Stimulated activated CD8-positive, alpha-beta memory T cell treated with anti-CD3 and anti-CD28 coated beads, Interleukin-12 subunit alpha, Interleukin-12 subunit beta, amount 100 ng/mL, for 1 hour (primary cell): ENCODE measurements around the gene EFNA4.

Experiments
- DNase-seq: peaks from one replicate; pipeline ENCODE4 v3.0.0-alpha.2; 2020; ENCODE audit warnings: low read depth

The EFNA4 gene

DNA sequence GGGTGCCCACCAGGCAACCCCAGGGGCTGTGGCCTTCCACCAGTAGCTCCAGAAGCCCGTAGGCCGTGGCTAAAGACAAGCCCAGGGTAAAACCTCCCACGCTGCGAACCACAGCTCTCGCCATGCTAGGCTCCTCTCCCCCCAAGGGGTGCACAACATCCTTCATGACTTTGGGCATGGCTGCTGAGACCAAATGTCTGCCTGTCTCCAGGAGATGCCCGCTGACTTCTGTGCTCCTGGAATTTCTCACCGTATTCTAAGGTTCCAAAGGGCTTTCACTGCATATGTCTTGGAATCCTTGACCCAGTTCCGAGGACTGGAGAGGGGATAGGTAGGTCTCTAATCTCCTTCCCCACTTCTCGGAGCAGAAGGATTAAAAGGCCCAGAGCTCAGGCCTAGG, 30.0 kb upstream of the EFNA4 start, which contains the start of the genes DCST1 and DCST2:
DCST1 (plus strand) TSS at position 301 of the 400 bp plus-strand sequence. CDS start 213 bp downstream, outside the sequence.
DCST2 (minus strand) TSS at position 258 of the 400 bp plus-strand sequence; CDS start at position 178, 80 bp downstream.
- no peak for DNase-seq

DNA sequence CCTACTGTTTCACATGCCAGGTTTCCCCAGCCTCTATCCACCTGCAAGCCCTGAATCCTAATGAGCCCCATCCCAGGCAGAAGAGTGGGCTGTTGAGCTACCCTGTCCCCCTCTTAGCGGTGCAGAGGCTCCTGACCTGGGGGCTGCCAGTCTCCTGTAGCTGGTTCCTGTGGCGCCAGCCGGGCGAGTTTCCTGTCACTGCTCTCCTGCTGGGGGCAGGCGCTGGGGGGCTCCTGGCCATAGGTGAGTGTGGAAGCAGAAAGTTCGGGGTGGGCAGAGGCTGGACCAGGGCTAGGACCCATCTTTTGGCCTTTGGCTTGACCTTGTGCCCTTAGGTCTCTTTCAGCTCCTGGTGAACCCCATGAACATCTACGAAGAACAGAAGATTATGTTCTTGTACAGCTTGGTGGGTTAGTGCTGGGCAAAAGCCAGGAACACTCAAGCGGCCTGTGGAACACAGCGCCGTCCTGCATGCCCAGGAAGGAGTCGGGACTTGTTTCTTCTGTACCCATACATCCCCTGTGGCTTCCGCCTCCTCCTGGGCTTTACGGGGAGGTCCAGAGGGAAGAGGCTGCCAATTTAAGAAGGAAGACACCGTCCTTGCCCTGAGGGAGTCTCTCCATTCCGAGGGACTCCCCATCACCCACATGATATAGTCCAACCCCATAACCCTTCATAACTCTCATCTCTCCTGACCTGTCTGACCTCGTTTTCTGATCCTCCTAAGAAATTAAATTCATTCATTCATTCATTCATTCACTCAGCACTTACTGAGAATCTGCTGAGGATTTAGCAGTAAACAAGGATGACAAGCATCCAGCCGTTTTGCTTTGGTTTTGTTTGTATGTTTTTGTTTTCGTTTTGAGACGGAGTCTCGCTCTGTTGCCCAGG, 29.0 kb upstream of the EFNA4 start:
- DNase-seq, result no peak

DNA sequence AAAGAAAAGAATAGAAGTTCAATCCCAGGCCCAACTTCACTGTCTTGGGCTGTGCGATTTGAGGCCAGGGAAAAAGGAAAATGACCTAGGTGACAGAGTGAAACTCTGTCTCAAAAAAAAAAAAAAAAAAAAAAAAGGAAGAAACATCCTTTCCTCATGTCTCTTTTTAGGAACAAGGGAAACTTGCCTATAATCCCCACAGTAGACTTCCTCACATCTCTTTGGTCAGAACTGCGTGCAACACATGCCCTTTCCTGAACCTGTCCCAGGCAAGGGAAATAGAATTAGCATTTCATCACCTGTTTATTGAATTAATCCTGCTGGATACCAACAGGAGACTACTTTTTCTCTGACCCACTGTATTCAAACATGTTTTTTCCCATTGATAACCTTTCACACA, 27.6 kb upstream of the EFNA4 start:
- DNase-seq, result no peak

DNA sequence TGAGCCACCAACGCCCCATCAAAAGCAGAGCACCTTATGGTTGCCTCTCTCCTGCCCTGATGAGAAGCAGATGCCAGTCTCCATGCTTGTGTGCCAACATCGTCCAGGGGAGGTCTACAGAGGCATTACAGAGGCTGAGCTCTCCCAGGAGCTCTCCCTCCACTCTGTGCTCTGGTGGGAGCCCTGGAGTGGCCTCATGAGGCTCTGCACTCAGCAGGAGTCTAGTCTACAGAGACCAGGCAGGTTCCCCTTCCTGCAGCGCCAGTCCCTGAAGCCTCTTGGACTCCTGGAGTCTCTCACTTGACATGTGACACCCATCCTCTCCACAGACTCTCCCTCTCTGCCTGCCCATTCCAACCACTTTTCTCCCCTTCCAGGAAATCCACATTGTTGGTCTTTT, 26.5 kb upstream of the EFNA4 start:
- DNase-seq, result no peak

DNA sequence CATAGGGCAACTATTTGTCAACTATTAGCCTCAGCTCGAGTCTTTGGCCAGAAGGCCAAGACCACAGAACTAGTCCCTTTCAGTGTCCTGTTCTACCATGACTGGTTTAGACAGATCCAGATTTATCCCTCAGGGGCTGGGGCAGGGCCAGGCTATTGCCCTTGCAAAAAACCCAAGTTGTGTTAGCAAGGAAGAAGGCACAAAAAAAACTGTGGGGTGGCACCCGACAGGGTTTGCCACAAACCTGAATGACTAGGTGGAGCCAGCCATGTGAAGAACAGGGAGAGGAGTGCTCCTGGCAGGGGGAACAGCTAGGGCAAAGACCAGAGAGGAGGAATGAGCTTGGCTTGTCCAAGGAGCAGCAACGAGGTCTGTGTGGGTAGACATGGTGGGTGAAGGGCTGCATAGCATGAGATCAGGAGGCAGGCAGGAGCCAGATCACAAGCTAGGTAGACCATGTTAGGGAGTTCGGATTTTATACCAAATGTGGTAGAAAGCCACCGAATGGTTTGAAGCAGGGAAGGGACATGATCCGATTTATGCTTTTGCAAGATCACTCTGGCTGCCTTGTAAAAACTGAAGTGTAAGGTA, 25.6 kb upstream of the EFNA4 start:
- no peak for DNase-seq

DNA sequence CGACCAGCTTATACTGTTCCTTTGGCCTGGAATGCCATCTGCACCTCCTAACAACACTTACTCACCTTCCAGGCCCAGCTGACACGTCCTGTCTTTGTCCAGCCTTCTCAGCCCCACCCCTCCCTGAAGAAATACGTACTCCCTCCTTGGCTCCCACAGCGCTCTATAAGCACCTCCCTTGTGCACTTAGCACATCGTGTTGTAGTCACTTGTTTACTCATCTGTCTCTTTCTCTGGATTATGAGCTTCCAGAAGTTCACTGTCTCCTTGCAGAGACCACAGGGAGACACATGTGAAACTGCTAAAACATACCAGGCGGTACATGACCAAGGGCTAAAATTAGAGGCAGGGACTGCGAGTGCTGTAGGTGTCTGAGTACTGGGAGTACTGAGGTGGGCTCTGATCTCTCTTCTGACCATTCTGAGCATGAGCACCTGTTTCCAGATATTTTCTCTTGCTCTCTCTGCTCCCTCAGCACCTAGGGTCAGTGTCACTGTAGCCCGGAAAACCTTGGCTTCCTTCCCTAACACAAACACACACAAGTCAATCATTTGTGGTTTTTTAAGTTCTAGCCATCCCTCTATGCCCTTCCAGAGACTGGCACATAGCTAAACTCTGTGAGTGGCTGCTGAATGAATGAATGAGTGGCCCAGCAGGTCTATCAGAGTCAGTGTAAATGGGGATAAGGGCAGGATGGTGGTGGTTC, 24.8 kb upstream of the EFNA4 start:
- no peak for DNase-seq

DNA sequence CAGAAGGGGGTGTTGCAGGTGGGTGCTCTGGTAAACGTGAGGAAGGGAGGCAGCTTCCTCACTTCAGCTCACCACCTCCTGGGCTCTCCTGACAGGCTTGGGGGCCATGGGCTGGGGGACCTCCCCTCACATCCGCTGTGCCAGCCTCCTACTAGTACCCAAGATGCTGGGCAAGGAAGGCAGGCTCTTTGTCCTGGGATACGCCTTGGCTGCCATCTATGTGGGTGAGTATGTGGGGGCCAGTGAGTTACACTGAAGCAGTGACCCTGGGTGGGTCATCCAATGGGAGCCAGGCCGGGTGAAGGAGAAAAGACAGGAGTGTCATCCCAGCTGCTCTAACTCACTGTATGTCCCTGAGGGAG, 24.3 kb upstream of the EFNA4 start:
- no peak for DNase-seq

DNA sequence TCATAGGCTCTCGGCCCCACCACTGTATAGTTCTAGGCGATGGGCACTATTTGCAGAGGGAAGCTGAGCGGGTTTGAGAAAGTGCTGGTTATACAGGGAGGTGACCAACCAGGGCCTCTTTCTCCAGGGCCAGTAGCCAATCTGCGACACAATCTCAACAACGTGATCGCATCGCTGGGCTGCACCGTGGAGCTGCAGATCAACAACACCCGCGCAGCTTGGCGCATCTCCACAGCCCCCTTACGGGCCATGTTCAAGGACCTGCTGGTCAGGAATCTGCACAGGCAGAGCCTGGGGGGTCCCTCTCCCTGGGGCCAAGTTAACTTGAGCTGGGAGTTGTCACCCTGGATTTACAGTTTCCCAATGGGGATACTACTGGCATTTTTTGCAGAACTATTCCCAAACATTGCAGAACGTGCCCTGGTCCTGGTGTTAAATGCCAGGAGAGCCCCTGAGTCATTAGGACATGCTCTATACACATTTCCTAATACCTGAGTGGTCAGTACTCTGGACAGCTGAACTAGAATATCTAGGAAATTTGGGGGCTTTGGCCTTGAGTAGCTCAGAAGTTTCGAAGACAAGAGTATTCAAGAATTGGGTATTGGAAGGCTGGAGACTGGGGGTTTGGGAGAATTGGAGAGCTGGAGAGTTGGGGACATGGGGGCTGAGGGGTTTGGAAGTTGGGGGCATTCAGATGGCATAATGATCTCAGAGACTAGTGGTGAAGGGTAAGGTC, 23.0 kb upstream of the EFNA4 start:
- DNase-seq, result no peak

DNA sequence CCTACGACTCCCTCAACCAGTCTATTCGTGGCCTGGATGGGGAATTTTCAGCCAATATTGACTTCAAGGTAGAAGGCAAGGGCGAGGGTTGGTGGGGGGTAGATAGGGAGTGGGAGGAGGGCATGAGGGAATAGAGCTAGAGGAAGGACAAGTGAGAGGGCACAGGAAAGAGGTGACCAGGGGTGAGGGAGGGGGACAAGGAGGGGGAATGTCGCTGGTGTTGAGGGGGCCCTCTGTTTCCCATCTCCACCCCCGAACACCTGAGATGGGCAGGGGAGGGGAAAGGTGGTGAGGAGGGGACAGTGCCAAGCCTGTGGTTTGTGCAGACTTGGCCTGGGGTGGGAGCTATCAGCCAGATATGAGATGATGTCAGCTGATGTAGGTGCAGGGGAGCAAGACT, 20.8 kb upstream of the EFNA4 start:
- no peak for DNase-seq

DNA sequence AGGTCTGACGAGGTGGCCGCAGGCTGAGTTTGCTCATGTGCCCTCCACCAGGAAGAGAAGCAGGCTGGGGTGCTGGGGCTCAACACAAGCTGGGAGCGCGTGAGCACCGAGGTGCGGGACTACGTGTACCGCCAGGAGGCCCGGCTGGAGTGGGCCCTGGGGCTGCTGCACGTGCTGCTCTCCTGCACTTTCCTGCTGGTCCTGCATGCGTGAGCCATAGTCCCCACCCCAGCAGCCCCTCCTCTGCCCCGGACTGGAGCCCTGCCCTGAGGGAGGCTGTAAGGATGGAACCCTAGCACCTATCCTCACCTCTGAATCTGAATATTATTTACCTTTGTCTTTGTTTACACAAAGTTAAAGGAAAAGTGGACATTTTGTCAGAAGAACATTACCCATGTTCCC, 20.2 kb upstream of the EFNA4 start:
- DNase-seq, result no peak

DNA sequence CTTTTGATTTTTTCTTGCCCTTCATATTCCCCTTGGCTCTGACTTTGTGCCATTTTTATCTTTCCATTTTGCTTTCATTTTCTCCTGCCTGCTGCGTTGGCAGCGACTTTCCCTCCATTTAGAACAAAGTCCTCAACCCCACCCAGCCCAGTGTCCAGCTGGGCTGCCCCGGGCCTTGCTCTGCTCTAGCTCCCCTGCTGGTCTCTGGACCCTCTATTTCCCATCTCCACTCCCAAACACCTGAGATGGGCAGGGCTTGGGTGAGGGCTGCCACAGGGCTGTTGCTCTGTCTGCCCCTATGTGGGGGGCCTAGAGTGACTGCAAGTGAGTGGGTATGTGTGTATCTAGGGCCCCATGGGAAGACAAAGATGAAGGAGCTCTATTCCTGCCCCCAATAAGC, 19.7 kb upstream of the EFNA4 start:
- no peak for DNase-seq

DNA sequence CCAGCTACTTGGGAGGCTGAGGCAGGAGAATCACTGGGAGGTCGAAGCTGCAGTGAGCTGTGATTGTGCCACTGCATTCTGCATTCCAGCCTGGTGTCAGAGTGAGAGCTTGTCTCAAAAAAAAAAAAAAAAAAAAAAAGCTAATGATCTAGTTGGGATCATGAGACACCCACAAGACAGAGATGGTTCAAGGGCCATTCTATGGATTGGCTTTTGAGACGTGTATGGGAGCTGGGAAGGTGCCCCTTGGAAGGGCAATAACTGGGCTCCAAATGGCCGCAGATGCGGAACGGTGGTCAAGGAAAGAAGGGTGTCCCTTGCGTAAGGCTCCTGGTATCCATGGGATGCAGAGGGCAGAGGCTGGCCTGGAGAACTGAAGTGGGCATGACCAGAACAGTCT, 19.2 kb upstream of the EFNA4 start:
- DNase-seq, result no peak

DNA sequence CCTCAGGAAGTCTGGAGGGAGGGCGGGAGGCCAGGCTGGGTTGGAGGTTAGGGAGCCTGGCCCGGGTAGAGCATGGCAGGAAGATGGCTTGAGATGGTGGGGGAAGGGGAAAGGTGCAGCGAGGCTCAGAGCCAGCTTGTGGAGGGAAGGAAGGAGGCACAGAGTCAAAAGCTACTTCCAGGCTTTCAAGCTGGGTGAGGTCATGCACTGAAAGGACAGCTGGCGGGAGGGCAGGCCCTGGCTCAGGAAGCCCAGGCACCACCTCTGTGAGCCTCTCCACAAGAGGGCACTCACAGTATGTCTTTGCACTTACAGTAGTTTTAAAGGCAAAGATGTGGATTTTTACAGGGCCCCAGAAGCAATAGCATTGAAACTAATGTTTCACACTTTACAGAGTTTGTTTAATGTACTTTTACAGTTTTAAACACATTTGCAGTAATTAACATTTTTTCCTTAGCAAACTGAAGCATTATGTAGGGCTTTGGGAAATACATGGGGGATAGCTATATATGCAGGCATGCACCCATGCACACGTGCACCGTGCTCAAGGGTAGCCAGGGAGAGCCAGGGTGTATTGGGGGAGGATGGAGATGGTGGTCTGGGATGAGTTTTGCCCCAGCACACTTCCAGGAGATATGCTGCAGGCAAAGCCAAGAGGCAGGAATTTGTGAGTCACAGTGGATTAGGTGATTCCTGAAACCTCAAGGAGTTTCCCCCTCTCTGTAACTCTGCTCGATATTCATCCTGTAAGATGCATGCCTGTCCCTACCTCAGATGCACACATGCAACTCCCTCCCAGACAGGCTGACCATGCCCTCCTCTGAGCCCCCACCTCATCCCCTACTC, 18.5 kb upstream of the EFNA4 start:
- DNase-seq, result peak; percentile 38

DNA sequence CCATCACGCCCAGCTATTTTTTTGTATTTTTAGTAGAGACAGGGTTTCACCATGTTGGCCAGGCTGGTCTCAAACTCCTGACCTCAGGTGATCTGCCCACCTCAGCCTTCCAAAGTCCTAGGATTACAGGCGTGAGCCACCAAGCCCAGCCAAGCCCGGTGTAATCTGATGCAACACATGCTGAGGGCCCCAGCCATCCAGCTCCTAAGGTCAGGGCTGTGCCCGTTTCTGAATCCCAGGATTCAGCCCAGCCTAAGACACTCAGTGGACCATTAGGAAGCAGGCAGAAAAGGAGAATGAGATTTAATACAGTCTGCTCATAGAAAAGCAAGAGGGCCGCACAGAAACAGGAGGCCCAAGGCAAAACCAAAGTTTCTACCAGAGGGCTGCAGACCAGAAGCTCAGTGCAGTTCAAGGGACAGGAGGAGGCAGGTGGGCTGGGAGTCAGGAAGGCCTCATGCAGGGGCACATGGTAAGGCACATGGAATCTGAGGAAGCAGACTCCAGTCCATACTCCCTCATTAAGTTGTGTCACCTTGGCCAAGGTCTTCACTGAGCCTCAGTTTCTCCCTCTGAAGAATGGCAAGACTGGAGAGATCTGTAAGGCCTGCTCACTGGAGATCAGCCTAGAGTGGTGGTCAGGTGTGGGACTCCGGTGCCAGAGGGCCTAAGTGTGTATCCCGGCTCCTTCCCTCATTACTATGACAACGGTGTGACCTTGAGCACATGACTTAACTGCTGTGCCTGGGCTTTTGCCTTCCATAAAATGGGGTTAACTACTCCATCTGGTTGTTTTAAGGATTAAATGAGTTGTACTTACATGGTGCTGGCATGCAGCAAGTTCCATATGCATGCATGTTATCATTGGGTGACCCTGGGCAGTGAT, 14.8 kb upstream of the EFNA4 start:
- DNase-seq, result no peak

DNA sequence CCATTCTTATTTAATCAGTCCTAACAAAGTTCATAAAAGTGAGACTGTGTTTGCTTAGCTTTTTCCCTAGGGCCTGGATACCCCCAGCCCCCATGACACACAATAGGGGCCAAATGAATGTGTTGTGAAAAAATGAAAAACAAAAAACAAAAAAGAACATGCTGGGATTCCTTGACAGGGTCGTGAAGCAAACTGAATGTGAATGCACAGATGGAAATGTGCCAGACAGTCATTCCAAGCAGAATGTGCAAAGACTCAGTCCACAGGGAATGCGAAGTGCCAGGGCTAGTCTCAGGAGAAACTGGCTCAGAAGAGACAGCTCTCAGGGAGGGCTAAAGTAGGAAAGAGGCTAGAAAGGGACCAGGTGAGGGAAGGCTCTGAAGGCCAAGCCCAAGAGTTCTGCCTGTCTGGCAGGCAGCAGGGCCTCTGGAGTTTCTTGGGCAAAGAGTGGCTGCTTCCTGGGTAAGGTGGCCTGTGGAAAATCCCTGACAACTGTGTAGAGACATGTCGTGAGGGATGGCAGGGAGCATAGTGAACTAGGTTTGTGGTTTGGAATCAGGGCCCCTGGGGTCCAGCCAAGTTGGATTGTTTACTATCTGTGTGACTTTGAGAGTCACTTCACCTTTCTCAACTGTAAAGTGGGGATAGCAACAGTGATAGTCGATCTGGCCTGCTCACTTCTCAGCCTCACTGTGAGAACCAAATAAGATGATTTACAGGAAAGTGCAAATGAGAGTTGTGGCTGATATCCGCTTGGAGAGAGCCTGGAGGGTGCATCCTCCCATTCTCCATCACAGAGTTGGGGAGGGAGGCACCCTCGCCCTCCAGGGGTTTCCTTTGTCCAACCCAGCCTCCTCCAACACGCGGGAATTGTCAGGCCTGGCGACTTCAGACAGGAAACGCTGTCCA, 13.6 kb upstream of the EFNA4 start:
- no peak for DNase-seq

DNA sequence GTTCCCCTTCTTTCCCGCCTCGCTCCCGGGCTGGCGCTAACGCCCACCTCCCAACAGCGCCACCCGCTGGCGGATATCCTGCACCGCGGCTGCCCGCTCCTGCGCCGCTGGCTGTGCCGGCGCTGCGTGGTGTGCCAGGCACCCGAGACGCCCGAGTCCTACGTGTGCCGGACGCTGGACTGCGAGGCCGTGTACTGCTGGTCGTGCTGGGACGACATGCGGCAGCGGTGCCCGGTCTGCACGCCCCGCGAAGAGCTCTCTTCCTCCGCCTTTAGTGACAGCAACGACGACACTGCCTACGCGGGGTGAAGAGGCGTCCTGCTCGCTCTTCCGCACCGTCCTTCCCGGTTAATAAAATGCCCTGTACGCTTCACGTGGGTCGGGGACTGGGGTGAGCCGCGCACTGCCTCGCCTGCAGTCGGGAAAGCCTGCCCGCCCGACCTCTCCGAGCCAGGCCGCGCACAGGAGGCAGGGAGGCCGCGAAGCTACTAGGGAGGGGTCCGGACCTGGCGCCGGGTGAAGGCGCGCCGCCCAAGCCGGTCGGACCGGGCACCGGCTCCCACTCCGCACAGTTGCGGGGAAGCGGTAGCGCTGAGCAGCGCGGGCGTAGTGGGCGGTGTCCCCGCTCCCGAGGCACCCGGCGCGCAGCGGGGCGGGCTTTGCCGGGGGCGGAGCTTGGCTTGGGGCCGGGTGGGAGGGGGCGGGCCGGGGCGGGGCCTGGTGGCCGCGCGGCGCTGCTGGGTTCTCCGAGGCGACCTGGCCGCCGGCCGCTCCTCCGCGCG, 12.8 kb upstream of the EFNA4 start, which contains the start of gene ADAM15:
ADAM15 (plus strand) TSS at position 757 of the 782 bp plus-strand sequence. CDS start 71 bp downstream, outside the sequence.
- DNase-seq, result peak; percentile 64

DNA sequence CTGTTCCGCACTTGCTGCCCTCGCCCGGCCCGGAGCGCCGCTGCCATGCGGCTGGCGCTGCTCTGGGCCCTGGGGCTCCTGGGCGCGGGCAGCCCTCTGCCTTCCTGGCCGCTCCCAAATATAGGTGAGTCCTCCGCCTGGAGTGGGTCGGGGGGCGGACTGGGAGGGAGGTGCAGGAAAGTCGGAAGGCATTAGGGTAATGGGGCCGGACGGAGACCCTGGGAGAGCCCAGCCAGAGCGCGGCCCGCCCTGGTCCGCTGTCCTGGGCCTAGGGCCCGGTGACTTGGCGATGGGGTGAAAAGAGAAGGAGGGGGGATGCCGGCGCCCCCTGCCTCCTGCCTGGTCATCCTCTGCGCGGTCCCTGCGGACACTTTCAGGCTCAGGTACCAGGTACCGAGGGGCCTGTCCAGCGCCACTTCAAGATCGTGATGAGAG, 12.2 kb upstream of the EFNA4 start:
- no peak for DNase-seq

DNA sequence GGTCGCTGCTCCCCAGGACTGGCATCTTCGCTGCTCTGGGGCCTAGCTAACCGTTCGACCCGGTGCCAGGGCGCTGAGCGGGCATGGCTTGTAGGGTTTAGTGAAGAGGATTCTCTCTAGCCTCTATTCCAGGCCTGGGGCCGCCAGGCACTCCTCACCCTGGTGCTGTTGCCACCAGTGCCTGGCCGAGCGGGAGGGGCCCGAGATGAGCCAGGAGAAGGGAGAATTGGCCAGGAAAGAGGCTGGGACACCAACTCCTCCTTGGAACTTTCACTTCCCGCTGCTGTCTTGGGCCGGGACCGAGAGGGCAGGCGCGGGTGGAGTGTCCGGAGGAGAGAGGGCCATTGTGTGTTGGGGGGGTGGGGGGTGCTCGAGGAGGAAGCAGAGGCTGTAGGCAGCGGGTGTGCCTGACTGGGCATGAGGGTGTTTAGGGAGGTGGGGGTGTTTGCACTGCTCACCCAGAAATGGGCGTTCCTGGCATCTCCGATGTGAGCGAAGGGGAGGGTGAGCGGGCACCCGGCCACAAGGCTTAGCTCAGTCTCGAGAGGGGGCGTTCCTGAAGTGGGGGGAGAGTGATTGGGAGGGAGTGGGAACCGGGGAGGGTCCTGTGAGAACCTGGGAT, 11.7 kb upstream of the EFNA4 start:
- no peak for DNase-seq
